ENCODE data around the gene SNX25.
"Not testable (repeated sequence)": the region's sequence is repeated elsewhere in the genome, so short reads cannot be mapped to it uniquely, and the experiment has no call there.

SNX25 gene

DNA sequence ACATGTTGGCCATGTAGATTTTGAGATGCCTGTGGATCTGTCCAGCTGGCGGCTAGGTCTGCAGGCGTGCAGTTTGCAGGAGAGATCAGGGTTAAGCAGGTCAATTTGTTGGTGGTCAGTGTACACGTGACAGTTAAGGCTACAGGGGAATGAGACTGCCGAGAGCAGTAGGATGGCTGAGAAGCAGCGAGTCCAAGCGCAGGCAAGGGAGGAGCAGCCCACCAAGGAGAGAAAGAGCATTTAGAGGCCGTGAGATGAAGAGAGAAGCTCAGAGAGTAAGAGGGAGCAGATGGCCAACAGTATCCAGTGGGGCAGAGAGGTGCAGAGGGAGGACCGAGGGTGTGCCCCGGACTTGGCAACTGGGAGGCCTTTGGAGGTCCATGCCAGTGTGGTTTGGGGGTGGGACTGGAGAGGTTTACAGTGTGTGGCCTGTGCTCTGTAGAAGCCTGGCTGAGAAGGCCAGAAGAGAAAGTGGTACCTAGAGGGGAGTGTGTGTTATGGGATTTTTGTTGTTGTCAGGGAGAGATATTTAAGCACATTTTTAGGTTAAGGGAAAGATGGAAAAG lies 18.4 kb downstream of the SNX25 start:
- FAIRE-seq: no peak
- no peak for DNase-seq (ENCODE audit: extremely low spot score, insufficient read length, low read depth)

GRCh38 chr4:185229021-185229818 lies 19.8 kb downstream of the SNX25 start:
- no peak for FAIRE-seq
- DNase-seq (ENCODE audit: extremely low spot score, insufficient read length, low read depth): no peak

- no peak for DNase-seq (ENCODE audit: extremely low spot score, insufficient read length, low read depth)
- FAIRE-seq: no peak
These were observed 23.0 kb downstream of the SNX25 start for GRCh38 chr4:185232370-185232769.

DNA sequence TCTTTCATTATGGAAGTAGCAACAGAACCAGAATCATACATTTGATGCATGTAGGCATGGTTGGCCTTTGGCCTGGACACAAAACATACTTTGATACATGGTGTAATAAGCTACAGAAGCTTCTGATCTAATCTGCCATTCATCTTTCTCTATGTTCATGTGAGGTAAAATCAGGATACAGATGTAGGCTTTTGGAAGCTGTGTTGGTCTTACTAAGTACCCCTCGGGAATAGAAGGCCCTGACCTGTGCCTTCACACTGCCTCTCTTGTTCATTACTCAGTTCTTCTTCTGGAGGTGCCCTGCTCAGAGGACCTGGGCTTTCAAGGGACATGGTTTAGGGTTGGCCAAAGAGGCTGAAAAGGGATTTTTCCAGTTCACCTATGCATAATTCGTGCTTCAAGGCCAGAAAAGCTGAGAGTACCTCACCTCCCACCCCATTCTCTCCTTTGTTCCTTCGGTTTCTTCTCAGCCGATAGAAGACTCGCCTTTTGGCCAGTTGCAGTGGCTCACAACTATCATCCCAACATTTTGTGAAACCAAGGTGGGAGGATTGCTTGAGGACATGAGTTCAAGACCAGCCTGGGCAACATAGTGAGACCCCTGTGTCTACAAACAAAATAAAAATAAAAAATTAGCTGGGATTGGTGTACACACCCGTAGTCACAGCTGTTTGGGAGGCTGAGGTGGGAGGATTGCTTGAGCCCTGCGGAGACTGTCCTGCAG lies 25.9 kb downstream of the SNX25 start:
- no peak for DNase-seq (ENCODE audit: extremely low spot score, insufficient read length, low read depth)
- FAIRE-seq: peak; percentile 41

DNA sequence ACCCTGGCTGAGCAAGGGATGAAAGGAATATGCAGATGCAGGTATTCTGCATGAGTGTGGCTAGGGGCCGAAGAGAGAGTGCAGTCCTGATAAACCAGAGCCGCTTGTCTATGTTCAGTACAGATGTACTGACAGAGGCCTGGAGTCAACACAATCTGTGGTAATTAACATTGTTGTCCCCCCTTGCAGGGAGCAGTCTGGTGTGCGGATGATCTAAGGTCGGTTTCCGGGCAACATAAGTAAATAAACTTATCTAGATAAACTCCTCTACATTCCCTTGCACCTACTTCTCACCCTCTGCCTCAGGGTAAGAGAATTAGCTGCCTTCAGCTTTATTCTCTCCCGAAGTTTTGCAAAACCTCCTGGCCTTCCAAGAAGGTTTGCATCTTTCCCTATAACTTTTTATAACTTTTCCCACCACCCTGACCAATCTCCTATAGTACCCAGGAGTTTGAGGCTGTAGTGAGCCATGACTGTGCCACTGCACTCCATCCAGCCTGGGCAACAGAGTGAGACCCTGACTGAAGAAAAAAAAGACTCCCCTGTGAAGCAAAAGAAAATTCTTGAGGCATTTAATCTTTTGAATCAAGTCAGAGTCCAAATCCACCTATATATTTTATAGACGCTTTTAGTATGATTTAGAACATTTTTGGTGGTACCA lies 26.6 kb downstream of the SNX25 start:
- no peak for DNase-seq (ENCODE audit: extremely low spot score, insufficient read length, low read depth)

GRCh38 chr4:185237175-185237574 lies 27.8 kb downstream of the SNX25 start:
- DNase-seq (ENCODE audit: extremely low spot score, insufficient read length, low read depth) (no peak), FAIRE-seq (no peak)

More for the DNA sequence above, 26.6 kb downstream of the SNX25 start:
- no peak for FAIRE-seq

DNA sequence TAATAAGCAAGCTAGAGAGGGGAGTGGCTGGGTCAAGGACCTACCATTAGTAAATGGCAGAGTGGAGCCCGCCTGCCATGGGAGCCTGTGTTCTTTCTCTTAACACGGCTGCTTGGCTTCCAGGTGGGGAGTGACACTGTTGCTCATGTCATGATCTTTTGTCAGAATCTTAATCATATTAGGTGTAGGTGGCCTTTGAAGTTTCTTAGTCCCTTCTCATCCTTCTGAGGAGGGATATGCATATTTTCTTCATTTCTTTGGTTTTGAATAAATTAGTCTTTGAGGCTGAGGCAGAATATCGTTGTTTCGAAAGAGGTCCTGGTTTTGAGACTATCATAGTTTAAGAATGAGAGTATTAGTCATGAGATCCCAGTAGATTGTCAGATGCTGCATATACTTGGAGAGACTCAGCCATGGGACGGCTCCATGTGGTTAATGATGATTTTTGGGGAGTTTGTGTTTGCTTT lies 28.9 kb downstream of the SNX25 start:
- DNase-seq (ENCODE audit: extremely low spot score, insufficient read length, low read depth): no peak
- FAIRE-seq: no peak

DNA sequence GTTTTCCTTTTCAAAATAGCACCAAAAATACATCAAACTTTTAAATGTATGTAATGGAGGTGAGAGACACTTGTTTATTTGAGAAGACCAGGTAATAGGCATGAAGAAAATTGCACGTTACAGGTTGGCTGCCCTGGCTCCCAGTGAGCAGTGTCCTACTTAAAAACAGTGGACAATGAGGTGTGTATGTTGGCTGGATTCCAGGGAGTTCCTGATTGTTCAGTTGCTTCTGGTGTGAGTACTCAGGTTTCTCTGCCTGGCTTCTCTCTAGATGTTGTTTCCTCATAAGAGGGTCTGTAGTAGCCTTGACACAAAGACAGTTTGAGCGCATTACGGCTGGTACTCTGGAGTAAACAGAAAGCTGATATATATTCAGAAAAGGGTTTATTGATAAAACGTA lies 29.4 kb downstream of the SNX25 start:
- DNase-seq (ENCODE audit: extremely low spot score, insufficient read length, low read depth) (no peak), FAIRE-seq (no peak)

- FAIRE-seq; DNase-seq (ENCODE audit: extremely low spot score, insufficient read length, low read depth): not testable (repeated sequence)
These were observed 31.1 kb downstream of the SNX25 start for GRCh38 chr4:185240486-185240885.

- no peak for DNase-seq (ENCODE audit: extremely low spot score, insufficient read length, low read depth)
- no peak for FAIRE-seq
These were observed 33.5 kb downstream of the SNX25 start for GRCh38 chr4:185242749-185243533.

DNA sequence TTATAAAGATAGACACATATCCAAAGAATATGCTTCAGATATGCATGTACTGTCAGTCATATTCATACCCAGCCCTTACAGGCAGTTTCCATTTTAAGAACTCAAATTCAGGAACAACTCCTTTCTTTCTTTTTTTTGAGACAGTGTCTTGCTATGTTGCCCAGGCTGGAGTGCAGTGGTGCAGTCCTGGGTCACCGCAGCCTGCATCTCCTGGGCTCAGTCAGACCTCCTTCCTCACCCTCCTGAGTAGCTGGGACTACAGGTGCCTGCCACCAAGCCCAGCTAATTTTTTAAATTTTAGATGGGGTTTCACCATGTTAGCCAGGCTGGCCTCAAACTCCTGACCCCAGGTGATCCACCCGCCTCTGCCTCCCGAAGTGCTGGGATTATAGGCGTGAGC lies 34.5 kb downstream of the SNX25 start:
- DNase-seq (ENCODE audit: extremely low spot score, insufficient read length, low read depth) (no peak), FAIRE-seq (no peak)

GRCh38 chr4:185244763-185245162 lies 35.4 kb downstream of the SNX25 start:
- FAIRE-seq (no peak), DNase-seq (ENCODE audit: extremely low spot score, insufficient read length, low read depth) (no peak)

- DNase-seq (ENCODE audit: extremely low spot score, insufficient read length, low read depth) (no peak), FAIRE-seq (no peak)
These were observed 37.1 kb downstream of the SNX25 start for GRCh38 chr4:185246453-185246852.

DNA sequence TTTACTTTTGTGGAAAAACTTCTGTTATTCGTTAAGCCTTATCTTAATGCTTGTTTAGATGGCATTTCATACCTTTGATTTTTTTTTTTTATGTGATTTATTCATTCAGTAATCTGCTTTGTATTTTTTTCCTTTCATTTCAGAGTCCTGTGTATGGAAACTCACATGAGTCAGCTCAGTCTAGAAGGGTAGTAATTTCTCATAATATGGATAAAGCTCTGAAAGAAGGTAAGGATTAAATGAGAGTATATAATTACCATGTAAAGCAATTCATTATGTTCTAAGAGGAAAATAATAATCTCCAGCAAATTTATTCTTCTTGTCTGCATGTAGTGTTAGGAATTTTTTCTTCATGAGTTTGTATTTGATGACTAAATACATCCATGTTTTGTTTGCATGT lies 37.8 kb downstream of the SNX25 start:
- FAIRE-seq (peak; percentile 63), DNase-seq (ENCODE audit: extremely low spot score, insufficient read length, low read depth) (no peak)

- FAIRE-seq: no peak
- no peak for DNase-seq (ENCODE audit: extremely low spot score, insufficient read length, low read depth)
These were observed 39.1 kb downstream of the SNX25 start for GRCh38 chr4:185248393-185249039.

GRCh38 chr4:185249105-185249504 lies 39.7 kb downstream of the SNX25 start:
- no peak for FAIRE-seq
- DNase-seq (ENCODE audit: extremely low spot score, insufficient read length, low read depth): no peak

DNA sequence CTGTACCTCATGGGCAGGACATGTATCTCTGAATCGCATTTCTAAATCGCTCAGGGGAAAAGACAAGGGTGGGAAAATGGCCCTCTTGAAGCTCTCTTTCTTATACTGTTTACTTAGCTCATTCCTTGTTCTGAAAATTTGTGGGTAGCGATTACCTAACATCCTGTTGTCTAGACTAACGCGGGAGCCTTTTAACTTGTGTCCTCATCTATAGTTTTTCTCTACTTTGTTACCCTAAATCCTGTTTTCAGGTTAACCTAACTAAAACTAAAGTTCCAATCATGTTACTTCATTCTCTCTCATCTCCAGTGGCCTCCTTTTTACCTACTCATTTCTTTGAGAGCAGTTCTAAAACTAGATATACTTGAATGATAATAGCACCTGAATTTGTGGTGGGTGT lies 45.0 kb downstream of the SNX25 start:
- DNase-seq (ENCODE audit: extremely low spot score, insufficient read length, low read depth) (no peak), FAIRE-seq (no peak)

GRCh38 chr4:185255868-185256267 lies 46.5 kb downstream of the SNX25 start:
- DNase-seq (ENCODE audit: extremely low spot score, insufficient read length, low read depth): no peak
- peak; percentile 72 for FAIRE-seq

DNA sequence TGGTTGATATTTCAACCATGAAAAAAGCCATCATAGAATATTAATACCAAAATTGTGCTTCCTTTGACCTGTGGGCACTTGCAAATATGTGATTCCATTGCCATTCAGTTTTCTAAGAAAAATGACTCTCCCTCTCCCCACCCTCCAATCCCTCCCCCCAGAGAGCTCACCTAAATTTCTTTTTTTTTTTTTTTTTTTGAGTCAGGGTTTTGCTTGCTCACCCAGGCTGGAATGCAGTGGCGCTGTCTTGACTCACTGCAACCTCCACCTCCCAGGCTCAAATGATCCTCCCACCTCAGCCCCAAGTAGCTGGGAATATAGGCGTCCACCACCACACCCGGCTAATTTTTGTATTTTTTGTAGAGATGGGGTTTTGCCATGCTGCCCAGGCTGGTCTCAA lies 47.0 kb downstream of the SNX25 start:
- FAIRE-seq: no peak

More for the DNA sequence above, 47.0 kb downstream of the SNX25 start:
- DNase-seq (ENCODE audit: extremely low spot score, insufficient read length, low read depth): no peak
